PC-3 (cell line): Measurements from ENCODE around the gene CNTNAP5.

Experiments
- CTCF ChIP-seq: fragments of 300-600 bp; sonication (generic); conservative IDR thresholded peaks from 2 replicates; pipeline ENCODE4 v1.5.1; 2017; ENCODE audit warnings: antibody characterized with exemption, low read depth, mild to moderate bottlenecking, low read length
- EZH2 ChIP-seq: fragments of 300-600 bp; sonication (generic); IDR thresholded peaks from one replicate; pipeline ENCODE4 v1.6.1; 2017; ENCODE audit warnings: antibody characterized with exemption, mild to moderate bottlenecking, low read length; ENCODE audit not compliant: unreplicated experiment

- TF ChIP-seq CTCF (no peak), EZH2 (no peak)
These were observed 256.5 kb downstream of the CNTNAP5 start for GRCh38 chr2:124281541-124281940.
